Chondrocyte (in vitro differentiated cells): ENCODE results near the gene CBL. TPM values are rescaled to one million over a fixed set of nuclear protein-coding genes. Genes with fewer than 3 reads are reported as not detected.

Experiments used
- DNase-seq: peaks from one replicate; pipeline ENCODE4 v3.0.0; 2021; ENCODE audit warnings: mixed read lengths, low spot score
- H3K27ac Mint-ChIP-seq: one replicate; pipeline ENCODE4 v1.8.0; 2021; ENCODE audit warnings: mild to moderate bottlenecking, moderate library complexity, mixed read lengths; ENCODE audit not compliant: unreplicated experiment
- H3K27me3 Mint-ChIP-seq: 2 replicates; pipeline ENCODE4 v1.8.0; 2021; ENCODE audit warnings: low read depth, mixed read lengths
- H3K36me3 Mint-ChIP-seq: 2 replicates; pipeline ENCODE4 v1.8.0; 2021; ENCODE audit warnings: low read depth, mixed read lengths
- H3K4me1 Mint-ChIP-seq: 2 replicates; pipeline ENCODE4 v1.8.0; 2021; ENCODE audit warnings: low read depth, mild to moderate bottlenecking, mixed read lengths
- H3K4me3 Mint-ChIP-seq: one replicate; pipeline ENCODE4 v1.8.0; 2021; ENCODE audit warnings: mild to moderate bottlenecking, moderate library complexity, mixed read lengths; ENCODE audit not compliant: unreplicated experiment
- H3K9me3 Mint-ChIP-seq: 2 replicates; pipeline ENCODE4 v1.8.0; 2021; ENCODE audit warnings: low read depth, mixed read lengths
- total RNA-seq: library from RNA; stranded (reverse); gene quantifications from 3 replicates; pipeline ENCODE4 v1.2.1, GENCODE V29; 2021
- TF ChIP-seq, protein P1 (sequence below): fragments of 200-600 bp; sonication (generic); IDR thresholded peaks from 2 replicates; pipeline ENCODE4 v1.5.0; 2021; ENCODE audit warnings: antibody characterized with exemption, mild to moderate bottlenecking, moderate library complexity

The CBL gene
- total RNA-seq, 1 donor from 2014 or later: 25.8 TPM

DNA sequence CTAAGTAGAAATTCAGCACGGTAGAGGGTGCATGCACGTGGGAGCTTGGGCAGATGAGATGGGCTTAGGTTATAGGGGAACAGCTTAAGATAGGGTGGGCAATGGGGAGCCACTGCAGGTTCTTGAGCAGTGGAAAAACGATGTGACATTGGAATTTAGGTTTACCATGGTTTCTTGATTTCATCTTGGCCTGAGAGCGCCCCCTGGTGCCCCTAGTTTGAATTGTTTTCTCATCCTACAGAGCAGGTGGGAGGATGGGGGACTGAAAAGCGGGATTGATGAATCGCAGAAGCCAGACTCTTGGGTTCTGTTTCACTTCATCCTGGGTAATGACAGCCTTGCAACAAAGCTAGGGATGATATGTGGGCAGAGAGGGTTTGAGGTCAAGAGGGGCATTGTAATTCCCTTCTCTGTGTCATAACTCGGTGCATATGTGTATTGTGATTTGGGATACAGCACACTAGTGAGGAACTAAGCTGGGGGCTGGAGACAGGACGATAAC, 117.4 kb downstream of the CBL start:
- Mint-ChIP-seq H3K9me3 (no peaks in the 10 kb centered on the region), H3K36me3 (no peaks in the 10 kb centered on the region), H3K4me1 (peaks cover 36% of the 10 kb centered on the region), H3K27ac (no peak overlapping the region), H3K4me3 (no peak overlapping the region), H3K27me3 (no peaks in the 10 kb centered on the region)
- TF ChIP-seq, protein P1, sequence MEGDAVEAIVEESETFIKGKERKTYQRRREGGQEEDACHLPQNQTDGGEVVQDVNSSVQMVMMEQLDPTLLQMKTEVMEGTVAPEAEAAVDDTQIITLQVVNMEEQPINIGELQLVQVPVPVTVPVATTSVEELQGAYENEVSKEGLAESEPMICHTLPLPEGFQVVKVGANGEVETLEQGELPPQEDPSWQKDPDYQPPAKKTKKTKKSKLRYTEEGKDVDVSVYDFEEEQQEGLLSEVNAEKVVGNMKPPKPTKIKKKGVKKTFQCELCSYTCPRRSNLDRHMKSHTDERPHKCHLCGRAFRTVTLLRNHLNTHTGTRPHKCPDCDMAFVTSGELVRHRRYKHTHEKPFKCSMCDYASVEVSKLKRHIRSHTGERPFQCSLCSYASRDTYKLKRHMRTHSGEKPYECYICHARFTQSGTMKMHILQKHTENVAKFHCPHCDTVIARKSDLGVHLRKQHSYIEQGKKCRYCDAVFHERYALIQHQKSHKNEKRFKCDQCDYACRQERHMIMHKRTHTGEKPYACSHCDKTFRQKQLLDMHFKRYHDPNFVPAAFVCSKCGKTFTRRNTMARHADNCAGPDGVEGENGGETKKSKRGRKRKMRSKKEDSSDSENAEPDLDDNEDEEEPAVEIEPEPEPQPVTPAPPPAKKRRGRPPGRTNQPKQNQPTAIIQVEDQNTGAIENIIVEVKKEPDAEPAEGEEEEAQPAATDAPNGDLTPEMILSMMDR: peak; percentile 89
- DNase-seq: no peak

DNA sequence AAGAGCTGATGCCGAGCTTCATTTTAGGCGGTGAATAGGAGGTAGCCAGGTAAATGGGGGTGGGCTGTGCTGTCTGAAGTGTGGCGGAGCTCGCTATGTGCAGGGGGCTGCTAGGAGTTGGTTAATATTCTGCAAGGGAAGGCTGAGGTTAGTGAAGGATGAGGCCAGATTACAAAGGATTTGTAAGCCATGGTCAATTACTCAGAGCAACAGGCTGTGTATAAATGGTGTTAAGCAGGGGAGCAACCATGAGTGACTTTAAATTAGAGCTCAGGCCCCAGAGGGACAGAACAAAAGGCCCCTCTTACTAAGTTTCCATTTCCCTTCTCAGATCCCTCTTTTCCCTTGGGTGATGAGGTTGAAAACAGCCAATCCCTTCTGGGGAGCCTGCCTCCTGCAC, 118.0 kb downstream of the CBL start:
- Mint-ChIP-seq H3K4me3 (no peak overlapping the region), H3K9me3 (no peaks in the 10 kb centered on the region), H3K27ac (no peak overlapping the region), H3K4me1 (peaks cover 30% of the 10 kb centered on the region), H3K36me3 (no peaks in the 10 kb centered on the region), H3K27me3 (no peaks in the 10 kb centered on the region)
- no peak for DNase-seq
- TF ChIP-seq, protein P1: no peak

DNA sequence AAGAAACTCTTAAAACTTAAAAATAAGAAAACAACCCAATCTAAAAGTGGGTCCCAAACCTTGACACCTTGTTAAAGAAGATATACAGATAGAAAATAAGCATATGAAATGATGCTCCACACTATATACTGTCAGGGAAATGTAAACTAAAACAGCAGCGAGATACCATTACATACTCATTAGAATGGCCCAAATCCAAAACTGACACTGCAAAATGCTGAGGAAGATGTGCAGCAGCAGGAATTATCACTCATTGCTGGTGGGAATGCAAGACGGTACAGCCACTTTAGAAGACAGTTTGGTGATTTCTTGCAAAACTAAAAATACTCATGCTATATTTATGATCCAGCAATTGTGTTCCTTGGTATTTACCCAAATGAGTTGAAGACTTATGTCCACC, 123.2 kb downstream of the CBL start:
- Mint-ChIP-seq H3K4me1 (peaks cover 4% of the 10 kb centered on the region), H3K27me3 (peaks cover 5% of the 10 kb centered on the region), H3K27ac (no peak overlapping the region), H3K9me3 (no peaks in the 10 kb centered on the region), H3K4me3 (no peak overlapping the region), H3K36me3 (no peaks in the 10 kb centered on the region)
- no peak for DNase-seq
- TF ChIP-seq, protein P1: no peak

DNA sequence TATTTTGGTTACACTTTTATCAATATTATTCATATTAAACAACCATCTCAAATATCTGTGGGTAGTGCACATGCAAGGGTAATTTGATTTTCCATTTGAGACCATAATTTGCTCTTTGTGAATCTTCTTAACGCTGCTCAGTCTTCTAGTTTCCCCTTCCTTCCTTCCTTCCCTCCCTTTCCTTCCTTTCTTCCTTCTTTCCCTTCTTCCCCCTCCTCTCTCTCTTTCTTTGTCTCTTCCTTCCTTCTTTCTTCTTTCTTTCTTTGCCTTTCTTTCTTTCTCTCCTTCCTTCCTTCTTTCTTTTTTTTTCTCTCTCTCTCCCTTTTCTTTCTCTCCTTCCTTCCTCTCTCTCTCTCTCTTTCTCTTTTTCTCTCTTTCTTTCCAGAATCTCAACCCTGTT, 124.1 kb downstream of the CBL start:
- no peaks in the 10 kb centered on the region for H3K9me3 Mint-ChIP-seq

DNA sequence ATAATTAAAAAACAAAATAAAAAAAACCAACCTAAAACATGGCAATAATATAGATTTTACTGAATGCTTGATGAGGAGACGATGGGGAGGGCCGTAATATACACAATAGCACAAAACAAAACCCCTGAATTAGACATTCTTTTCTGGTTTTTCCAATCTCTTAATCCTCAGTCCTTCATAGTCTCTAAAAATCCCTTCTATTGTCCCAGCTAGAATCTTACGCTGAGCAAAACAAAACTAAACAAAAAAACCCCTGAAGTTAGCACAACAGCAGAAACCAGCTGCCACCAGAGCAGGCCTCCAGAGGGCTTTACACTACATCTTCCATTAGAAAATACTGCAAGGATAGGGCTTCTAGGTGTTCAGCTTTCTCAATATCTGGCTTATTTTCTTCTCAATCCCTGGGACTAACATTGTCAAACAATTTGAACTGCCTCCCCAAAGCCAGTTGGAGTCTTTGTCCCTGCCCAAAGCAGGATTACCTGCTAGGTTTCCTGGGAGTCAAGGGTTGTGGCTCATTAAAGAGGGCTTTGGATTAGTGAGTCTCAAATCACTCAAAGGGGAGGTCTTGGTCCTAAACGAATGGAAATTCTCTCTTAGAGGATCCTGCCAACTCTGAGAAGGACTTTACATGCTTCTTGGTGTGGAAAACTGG, 126.1 kb downstream of the CBL start:
- Mint-ChIP-seq H3K27ac (no peak overlapping the region), H3K4me1 (peaks cover 30% of the 10 kb centered on the region), H3K27me3 (peaks cover 5% of the 10 kb centered on the region), H3K4me3 (no peak overlapping the region), H3K9me3 (no peaks in the 10 kb centered on the region), H3K36me3 (no peaks in the 10 kb centered on the region)
- TF ChIP-seq, protein P1: no peak
- DNase-seq: no peak

More for the DNA sequence above, 124.1 kb downstream of the CBL start:
- TF ChIP-seq, protein P1: no peak
- Mint-ChIP-seq H3K27ac (no peak overlapping the region), H3K36me3 (no peaks in the 10 kb centered on the region), H3K27me3 (peaks cover 5% of the 10 kb centered on the region), H3K4me1 (peaks cover 10% of the 10 kb centered on the region), H3K4me3 (no peak overlapping the region)
- DNase-seq: no peak
